HG02840 (cell line): ENCODE measurements around the gene ASCL4.
A peak's percentile ranks its signal among the peaks of the same experiment; 100 is the strongest.
"Not testable (repeated sequence)": the region's sequence is repeated elsewhere in the genome, so short reads cannot be mapped to it uniquely, and the experiment has no call there.

Experiments used
- ATAC-seq: cut with Tn5 transposase; IDR thresholded peaks from one replicate; pipeline ENCODE4 v1.9.1; 2021; ENCODE audit warnings: mild to moderate bottlenecking, moderate library complexity, moderate number of reproducible peaks; ENCODE audit not compliant: unreplicated experiment, low FRiP score

Gene ASCL4, protein sequence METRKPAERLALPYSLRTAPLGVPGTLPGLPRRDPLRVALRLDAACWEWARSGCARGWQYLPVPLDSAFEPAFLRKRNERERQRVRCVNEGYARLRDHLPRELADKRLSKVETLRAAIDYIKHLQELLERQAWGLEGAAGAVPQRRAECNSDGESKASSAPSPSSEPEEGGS

DNA sequence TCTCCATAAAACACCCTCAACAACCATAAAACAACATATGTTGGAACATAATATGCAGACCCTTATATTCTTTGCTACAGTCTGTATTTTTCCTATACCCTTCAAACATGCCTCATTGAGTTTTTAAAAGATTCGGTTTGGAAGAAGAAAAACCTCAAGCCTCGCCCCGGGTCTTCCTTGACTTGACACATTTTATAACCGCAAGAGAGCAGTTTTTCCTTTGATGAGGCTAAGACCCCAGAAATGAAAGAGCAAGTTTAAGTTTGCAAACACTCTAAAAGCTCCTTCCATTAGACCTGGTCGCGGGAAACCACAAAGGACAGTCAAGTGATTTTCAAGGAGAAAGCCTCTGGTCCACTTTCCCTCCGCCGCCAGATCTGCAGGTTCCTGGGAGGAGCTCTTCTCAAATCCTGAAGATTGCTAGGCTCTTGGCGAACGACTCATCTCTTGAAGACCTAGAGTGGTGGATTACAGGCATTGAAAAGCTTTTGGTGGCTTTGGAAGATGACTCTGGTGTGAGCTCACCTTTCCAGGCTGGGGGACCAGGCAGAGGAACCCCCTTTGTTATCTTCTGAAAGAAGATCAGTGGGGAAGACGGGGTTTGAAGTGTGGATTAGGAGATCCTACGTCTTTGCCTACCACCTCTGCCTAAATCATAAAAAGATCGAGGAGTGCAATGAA is at the start of gene ASCL4:
Gene ASCL4, plus strand, starts transcription at position 356 of the 681 bp plus-strand sequence. CDS start 515 bp downstream, outside the sequence.
- ATAC-seq, result no peak

DNA sequence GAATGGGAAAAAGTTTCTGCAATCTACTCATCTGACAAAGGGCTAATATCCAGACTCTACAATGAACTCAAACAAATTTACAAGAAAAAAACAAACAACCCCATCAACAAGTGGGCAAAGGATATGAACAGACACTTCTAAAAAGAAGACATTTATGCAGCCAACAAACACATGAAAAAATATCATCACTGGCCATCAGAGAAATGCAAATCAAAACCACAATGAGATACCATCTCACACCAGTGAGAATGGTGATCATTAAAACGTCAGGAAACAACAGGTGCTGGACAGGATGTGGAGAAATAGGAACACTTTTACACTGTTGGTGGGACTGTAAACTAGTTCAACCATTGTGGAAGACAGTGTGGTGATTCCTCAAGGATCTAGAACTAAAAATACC is 47.2 kb upstream of the ASCL4 start:
- not testable (repeated sequence) for ATAC-seq

DNA sequence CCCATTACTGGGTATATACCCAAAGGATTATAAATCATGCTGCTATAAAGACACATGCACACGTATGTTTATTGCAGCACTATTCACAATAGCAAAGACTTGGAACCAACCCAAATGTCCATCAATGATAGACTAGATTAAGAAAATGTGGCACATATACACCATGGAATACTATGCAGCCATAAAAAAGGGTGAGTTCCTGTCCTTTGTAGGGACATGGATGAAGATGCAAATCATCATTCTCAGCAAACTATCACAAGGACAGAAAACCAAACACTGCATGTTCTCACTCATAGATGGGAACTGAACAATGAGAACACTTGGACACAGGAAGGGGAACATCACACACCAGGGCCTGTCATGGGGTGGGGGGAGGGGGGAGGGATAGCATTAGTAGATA is 46.8 kb upstream of the ASCL4 start:
- ATAC-seq, result not testable (repeated sequence)

DNA sequence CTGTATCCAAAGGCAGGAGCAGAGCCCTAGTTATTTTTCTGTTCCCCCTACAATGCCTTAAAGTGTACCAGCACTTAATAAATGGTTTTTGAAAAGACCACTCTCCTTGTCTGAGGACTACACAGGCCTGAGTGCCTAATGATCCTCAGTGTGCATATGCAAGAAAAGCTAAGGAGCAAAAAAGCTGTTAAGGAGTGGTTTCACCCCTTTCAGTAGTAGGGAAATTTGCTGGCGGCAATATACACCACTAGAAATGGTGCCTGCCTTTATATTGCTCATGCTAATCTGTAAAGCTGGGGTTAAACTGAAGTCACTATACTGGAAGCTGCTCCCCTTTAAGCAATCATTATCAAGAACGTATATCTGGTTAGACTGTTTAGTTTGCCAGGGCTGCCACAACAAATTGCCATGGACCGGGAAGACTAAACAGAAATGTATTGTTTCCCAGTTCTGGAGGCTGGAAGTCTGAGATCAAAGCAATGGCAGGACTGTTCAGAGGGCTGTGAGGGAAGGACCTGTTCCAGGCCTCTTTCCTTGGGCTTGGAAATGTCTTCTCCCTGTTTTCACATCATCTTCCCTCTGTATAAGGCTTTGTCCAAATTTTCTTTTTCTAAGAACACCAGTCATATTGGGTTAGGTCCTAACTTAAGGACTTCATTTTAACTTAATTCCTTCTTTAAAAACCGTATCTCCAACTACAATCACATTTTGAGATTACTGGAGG is 43.7 kb upstream of the ASCL4 start:
- no peak for ATAC-seq

DNA sequence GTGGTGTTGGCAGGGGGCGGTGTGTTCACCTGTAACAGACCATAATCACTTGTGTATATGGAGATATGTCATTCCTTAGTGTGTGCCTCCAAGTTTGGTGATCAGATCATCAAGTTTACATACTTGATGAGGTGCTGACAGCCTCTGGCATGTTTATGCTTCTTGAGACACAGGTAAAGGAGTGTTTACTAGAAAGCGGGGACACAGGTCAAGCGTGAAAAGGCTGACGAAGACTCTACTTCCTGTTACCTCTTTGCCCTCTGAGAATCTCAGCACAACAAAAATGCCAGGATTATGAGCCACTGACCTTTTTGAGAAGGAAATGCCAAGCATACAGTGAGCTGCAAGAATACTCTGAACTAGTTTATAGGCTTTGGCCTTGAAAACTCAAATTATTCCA is 43.1 kb upstream of the ASCL4 start:
- no peak for ATAC-seq

DNA sequence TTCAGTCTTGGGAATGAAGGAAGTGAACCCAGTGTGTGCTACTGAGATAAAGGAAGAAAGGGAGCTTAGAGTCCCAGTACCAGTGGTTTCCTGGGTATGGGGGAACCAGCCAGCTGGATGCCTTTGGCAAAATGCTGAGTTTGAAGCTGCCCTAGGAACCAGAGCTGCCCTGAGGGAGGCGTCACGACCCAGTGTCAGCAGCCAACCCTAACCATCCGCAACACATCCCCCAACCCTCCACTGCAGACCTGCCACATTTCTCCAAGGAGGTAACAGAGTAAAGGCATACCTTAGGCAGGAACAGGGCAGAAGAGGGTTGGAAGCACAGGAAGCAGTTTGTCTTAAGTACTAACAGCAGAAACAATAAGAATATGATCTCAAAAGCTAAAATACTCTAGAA is 42.1 kb upstream of the ASCL4 start:
- no peak for ATAC-seq

DNA sequence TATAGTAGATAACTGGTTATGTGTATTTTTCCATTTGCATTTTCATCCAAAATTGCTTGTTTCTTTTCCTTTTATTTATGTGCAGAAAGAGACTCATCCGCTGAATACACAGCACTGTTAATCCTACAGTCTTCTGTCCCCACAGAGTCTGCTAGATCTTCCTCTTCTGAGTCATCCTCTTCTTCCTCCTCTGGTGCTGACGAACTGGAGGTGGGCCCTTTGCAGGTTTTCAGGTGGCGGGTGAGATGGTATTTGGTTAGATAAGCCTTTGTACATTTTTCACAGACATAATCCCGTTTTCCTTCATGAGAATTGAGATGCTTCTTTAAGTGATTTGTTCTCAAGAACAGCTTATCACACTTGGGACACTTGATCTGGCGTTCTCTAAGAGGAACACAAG is 40.4 kb upstream of the ASCL4 start:
- no peak for ATAC-seq

DNA sequence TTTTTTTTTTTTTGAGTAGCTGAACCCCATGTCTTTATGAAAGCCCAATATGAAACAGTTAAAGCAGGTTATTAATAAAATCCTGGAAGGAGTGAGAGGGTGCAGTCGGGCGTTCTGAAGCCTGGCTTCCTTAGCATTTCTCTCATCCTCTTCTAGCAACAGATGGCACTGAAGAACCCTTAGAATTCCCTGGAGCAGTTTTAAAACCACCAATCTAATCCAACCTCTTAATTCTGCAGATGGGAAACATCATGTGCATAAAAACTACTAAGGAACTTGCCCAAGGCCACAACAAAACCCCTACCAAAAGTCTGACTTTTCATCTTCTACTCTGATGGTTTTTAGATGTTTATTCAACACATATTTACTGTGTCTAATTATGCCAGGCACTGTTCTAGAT is 38.7 kb upstream of the ASCL4 start:
- no peak for ATAC-seq

DNA sequence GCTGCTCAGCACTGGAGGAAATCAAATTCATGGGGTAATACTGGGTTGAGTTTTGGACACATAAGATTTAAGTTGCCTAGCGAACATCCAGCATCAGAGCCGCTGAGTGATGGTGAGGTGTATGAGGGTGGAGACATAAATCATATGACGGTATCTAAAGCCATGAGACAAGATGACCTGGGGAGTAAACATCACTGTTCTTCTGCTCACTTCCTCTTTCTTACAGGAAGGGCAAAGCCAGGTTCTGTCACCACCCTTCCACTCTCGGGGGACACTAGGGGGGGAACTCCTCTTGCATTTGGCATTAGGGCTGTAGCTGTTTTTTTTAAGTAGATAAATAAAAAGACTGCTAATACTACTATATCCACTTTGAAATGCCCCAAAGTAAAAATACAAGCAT is 37.6 kb upstream of the ASCL4 start:
- peak; percentile 85 for ATAC-seq

DNA sequence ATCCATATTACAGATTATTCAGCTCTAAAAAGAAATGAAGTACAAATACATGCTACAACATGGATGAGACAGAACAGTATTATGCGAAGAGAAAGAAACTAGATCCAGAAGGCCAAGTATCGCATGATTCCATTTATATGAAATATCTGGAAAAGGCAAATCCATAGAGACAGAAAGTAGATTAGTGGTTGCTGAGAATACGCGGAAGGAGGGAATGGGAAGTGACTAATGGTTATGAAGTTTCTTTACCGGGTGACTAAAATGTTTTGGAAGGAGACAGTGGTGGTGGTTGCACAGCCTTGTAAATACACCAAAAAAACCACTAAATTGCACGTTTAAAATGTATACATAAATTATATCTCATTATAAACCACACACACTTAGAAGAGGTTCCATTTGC is 26.0 kb upstream of the ASCL4 start:
- no peak for ATAC-seq

DNA sequence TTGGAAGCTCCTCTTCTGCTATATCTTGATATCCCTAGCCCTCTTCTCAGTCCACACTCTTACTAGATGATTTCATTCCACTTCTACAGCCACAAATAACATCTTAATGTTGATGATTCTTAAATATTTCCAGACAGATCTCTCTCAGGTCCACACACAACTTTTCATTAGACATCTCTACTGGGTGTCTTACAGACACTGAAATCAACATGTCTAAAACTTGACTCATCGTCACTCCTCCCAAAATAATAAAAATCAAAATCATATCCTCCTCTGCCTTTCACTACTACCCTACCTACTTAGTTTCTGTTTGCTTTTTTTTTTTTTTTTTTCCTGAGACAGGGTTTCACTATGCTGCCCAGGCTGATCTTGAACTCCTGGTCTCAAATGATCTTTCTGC is 25.4 kb upstream of the ASCL4 start:
- ATAC-seq, result no peak

DNA sequence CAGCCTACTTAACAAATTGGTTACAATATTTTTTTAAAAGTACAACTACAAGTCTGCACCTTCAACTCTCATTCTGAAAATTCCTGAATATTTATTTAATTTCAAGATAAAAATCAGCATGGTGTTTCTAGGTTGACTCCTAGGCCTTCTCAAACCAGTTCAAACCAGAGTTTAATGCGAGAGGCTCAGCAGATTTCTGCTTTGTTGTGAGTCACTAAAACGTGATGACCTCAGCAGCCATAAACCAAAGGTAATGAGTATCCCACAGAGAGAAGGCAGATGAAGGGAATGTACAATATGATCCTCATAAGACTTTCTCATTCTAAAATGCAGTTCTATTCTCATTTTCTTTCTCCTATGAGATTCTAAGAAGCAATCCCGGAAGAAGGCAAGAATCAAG is 15.1 kb upstream of the ASCL4 start:
- no peak for ATAC-seq

DNA sequence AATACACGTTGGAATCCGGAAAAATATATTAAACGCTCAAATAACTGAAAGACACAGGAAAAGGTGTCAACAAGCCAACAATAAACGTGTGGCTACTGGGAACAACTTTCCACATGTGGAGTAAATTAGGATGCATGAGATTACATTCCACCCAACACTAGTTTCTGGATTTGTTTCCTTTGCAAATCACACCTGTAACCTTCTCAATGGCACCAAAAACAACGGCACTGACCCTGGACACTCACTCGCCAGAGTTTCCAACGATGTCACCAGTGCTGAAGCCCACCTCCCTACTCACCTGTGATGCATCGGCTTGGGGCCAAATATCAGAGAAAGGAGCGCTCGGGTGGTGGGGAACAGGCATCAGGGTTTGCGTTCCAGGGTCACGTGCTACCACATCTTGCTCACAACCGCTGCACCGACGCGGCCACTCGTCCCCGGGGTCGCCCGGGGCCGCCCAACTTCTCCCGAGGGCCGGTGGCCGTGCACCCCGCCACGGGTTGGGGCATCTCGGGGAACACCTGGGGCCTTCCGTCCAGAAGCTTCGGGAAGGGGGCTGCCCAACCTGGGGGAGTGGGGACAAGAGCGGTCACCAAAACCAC is 14.2 kb upstream of the ASCL4 start:
- ATAC-seq, result peak; percentile 17

DNA sequence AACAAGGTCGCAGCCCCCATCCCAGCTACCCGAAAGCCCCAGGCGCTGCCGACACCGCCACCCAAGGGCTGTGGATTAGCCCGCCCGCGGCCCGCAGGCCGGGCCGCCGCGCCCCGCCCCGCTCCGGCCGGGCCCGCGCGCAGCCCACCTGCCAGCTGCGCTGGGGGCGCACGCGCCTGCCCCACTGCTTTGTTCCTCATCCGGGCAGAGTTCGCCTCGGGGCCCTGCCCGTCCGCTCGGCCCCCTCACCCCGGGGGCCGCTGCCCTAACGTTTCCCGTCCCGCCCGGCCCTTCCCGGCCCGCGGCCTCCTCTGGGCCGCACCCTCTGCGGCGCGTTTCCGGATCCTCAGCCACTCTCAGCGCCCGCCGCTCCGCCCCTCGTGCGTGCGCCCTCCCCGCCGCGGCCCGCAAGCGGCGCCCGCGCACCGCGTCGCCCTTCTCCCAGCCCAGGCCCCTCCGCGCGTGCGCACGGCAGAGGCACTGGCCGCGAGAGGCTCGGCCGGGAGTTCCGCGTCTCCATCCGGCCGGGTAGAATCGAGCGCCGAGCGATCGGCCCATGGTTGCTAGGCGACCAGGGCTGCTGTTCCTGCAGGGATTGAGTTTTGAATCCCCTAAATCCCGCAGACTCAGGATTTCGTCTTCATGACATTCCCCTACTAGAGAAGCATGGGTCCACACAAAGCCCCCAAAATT is 13.5 kb upstream of the ASCL4 start, which contains the start of gene PRDM4:
Gene PRDM4, minus strand, starts transcription at position 329 of the 693 bp plus-strand sequence. CDS start 622 bp downstream, outside the sequence.
- ATAC-seq, result peak; percentile 96

DNA sequence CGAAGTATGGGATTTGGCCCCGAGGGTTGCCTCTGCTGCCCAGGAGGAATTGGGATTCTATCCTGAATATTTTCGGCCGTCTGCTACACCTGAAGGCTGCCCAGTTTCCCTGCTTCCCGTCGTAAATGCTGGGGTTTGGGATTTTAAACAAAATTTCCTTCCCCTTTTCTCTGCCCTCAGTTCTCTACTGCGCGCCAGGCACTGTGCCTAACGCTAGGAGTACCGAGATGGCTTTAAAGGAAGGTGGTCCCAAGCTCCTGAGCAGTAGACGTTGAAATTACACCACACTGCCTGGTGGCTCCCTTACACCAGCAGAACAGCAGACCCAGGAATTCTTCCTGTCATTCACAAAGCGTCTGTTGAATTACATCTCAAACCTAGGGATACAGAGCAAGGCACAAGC is 13.0 kb upstream of the ASCL4 start:
- ATAC-seq, result no peak

DNA sequence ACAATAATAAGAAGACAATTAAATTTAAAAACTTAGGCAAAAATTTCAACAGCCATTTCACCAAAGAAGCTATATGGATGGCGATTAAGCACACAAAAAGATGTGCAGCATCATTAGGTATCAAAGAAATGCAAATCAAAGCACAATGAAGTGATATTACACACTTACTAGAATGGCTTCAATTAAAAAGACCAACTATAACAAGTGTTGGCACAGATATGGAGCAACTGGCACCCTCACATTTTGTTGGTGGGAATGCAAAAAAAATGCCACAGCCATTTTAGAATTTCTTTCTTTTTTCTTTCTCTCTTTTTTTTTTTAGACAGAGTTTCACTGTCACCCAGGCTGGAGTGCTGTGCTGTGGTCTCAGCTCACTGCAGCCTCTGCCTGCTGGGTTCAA is 11.6 kb upstream of the ASCL4 start:
- ATAC-seq, result no peak

DNA sequence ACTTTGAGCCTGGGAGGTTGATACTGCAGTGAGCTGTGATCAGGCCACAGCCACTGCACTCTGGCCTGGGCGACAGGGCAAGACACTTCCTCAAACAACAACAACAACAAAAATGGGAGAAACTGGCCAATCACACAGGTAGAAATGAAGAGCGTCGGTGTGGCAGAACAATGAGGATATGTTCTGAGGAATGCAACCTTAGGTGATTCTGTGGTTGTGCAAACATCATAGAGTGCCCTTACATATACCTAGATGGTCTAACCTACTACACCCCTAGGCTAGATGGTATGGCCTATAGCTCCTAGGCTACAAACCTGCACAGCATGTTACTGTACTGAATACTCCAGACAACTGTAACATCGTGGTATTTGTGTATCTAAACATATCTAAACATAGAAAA is 9.9 kb upstream of the ASCL4 start:
- no peak for ATAC-seq

DNA sequence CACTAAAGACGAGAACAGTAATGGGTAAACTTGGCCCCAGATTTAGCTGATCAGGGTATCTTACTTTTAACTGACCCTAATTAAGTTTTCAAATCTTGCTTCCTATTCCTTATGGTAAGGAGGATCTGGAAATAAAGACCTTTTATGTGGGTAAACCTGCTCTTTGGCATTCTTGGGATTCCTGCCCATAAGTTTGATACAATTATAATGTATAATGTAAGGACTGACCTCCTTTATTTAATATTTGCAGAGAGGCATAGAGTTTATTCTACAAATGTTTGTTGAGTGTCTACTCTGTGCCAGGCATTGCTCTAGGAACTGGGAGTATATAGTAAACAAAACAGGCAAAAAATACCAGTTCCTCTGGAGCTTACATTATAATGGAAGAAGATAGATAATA is 9.2 kb upstream of the ASCL4 start:
- no peak for ATAC-seq

DNA sequence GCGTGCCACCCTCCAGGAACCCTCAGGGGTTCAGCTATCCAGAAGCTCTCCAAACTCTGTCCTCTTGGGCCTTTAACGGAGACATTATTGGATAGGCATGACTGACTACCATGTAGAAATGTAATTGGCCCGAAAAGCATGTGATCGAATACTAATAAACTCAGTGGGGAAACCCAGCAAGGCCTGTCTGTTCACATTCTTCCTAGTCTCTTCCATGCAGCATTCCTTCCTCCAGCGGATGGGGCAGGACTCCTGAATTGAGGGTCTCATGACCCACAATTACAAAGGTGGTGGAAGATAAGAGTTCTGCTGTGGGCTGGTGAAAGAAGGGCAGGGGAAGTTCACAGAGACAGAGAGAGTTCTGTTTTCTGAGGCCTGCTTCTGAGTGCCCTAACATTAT is 7.0 kb upstream of the ASCL4 start:
- ATAC-seq, result no peak

DNA sequence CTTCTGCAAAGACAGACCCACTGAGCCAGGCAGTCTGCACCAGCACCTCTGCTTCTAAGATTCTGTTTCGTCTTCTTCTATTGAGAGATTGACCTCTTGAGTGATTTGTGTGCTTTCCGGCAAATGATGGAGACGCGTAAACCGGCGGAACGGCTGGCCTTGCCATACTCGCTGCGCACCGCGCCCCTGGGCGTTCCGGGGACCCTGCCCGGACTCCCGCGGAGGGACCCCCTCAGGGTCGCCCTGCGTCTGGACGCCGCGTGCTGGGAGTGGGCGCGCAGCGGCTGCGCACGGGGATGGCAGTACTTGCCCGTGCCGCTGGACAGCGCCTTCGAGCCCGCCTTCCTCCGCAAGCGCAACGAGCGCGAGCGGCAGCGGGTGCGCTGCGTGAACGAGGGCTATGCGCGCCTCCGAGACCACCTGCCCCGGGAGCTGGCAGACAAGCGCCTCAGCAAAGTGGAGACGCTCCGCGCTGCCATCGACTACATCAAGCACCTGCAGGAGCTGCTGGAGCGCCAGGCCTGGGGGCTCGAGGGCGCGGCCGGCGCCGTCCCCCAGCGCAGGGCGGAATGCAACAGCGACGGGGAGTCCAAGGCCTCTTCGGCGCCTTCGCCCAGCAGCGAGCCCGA is 703 bp downstream of the ASCL4 start:
- ATAC-seq, result no peak
